Putamen (tissue), 1 donor: Measurements from ENCODE around the gene RPP25L.
A peak's percentile ranks its signal among the peaks of the same experiment; 100 is the strongest.

Experiments
- DNase-seq: peaks from one replicate; pipeline ENCODE4 v3.0.0-alpha.2; 2016; ENCODE audit warnings: low spot score

The RPP25L gene

GRCh38 chr9:34611251-34611810 is 566 bp downstream of the RPP25L start:
- DNase-seq, result no peak

DNA sequence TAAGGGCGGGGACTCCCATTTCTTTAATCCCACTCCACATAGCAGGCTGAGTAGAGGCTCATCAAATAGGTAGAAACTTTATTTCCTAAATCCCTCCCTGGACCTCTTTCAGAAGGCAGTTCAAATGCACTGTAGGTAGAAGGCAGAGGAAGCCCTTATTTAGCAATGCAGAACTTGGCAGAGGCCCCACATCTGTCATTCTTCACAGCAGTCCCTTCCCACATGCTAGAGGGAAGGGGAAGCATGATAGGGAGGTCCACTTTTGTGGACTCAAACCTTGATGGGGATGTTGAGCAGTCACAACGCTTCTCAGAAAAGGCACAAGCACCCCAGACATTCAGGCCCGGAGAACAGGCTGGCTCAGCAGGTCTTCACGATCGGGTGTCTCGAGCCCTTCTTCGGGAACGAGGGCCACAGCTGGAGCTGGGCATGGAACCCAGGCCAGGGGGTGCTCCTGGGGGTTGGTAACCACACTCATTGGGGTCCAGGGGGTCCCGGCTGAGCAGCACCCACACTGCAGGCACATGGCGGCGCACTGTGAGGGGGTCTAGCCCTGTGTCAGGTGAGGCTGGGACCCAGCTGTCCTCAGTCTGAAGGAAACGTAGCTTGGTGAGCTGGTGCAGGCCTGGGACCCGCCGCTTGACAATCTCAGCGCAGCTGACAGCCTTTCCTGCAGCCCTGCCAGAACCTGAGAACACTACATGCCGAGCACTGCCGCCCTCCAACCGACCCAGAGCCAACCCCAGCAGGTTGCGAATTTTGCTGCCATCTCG is 1.3 kb downstream of the RPP25L start:
- DNase-seq, result no peak

- no peak for DNase-seq
These were observed 4.6 kb downstream of the RPP25L start for GRCh38 chr9:34607331-34607730.

- no peak for DNase-seq
These were observed 5.0 kb downstream of the RPP25L start for GRCh38 chr9:34606905-34607304.

DNA sequence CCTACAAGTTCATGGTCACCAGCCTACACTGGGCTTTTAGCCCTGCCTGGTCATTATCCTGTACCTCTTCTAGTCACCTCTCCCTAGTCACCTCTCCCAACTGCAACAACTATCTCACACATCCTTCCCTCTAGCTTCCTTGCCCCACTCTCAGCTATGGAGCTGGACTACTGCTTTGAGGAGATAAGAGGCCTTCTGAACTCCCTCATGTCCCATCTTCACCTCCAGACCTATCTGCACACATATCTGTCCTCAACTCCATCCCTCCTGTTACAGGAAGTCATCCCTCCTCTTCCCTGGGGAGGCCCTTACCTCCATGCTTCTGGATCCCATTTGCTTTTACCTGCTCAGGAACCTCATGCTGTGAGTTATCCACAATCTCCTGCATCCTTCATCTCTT is 5.7 kb downstream of the RPP25L start:
- no peak for DNase-seq

DNA sequence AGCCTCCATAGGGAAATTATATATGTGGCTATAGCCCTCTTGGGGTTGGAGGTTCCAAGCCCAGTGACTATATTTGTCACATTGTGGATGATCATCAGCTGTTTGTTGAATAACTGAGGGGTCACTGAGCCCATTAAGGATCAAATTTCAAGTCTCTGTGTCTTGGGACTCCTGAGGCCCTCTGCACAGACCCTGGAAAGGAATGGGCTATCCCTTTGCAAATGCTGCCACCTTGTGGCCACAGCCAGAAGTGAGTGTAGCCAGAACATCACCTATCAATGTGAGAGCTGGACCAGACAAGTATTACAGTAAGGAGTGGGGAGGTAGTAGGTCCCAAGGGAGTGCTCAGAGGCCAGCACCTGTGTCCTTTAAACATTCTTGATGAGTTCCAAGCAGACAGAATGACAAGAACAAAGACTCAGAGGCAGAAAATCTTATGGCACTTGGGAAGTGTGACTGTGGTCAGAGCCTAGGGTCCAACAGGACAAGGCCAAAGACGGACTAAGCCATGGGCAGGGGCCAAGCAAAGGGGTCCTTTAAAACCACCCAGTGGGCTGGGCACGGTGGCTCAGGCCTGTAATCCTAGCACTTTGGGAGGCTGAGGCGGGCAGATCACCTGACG is 8.2 kb downstream of the RPP25L start:
- peak; percentile 64 for DNase-seq

GRCh38 chr9:34601937-34602573 is 9.8 kb downstream of the RPP25L start:
- no peak for DNase-seq

DNA sequence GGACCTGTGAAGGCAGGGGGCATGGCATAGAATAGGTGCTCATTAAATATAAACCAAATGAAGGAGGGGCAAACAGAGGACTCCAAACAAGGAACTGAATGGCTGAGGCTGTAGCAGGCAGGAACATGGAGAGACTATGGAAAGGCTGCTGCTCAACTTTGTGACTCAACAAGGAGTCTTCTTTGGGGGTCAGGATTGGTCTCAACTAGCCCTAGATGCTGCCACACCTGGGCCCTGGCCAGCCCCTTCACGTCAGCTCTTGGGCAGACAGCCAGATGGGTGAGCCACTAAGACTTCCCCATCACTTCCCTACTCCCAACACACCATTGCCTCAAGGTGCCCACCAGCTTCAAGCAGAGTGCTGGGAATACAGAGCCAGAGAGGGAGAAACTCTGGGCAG is 11.0 kb downstream of the RPP25L start:
- no peak for DNase-seq

GRCh38 chr9:34599546-34599945 is 12.4 kb downstream of the RPP25L start:
- DNase-seq, result no peak

DNA sequence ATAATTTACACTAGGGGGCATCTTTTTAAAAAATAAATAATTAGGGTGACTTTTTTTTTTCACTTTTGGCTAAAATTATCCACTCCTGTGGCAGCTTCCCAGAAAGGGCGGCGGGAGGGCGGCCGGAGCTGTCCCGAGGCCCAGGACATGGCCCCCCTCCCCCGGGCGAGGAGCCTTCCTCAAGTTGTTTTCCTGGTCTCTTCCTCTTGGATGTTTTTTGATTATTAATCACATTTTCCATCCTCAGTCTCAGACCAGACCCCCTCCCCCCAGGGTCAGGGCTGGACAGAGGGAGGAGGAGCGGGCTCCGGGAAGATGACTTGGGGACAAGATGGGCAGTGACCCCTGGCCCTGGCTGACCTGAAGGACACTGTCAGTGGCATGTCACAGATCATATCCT is 17.7 kb downstream of the RPP25L start:
- no peak for DNase-seq

DNA sequence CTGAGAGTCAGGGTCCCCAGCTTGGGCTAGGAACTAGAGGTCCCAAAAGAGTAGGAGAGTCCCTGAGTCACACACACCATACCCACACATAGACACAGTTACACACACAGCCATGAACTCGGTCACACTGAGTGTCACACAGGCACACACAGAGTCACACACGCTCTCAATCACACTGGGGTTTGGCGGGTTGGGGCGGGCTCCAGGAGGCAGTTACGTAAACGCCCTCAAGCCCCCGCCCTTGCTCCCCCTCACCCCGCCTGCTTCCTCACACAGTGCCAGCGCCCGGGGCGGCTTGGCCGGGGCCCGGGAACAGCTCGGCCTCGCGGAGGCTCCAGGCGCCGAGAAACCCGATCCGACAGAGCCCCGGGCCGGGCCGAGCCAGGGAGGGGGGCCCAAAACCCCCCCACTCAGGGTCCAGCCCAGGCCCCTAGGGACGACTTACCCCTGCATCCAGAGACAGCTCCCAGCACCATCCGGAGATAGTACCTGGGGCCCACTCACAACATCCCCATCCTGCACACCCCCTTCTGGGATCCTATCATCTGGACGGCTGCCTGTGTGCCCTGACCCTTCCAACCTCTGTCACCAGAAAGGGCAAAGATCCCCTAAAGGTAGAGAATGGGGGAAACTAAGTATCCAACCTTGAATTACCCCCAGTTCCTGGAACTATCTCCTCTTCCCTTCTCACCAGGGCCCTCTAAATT is 18.8 kb downstream of the RPP25L start:
- DNase-seq, result peak; percentile 72

- DNase-seq, result no peak
These were observed 19.7 kb downstream of the RPP25L start for GRCh38 chr9:34591917-34592866.

GRCh38 chr9:34591248-34591916 is 20.5 kb downstream of the RPP25L start:
- DNase-seq, result peak; percentile 75

DNA sequence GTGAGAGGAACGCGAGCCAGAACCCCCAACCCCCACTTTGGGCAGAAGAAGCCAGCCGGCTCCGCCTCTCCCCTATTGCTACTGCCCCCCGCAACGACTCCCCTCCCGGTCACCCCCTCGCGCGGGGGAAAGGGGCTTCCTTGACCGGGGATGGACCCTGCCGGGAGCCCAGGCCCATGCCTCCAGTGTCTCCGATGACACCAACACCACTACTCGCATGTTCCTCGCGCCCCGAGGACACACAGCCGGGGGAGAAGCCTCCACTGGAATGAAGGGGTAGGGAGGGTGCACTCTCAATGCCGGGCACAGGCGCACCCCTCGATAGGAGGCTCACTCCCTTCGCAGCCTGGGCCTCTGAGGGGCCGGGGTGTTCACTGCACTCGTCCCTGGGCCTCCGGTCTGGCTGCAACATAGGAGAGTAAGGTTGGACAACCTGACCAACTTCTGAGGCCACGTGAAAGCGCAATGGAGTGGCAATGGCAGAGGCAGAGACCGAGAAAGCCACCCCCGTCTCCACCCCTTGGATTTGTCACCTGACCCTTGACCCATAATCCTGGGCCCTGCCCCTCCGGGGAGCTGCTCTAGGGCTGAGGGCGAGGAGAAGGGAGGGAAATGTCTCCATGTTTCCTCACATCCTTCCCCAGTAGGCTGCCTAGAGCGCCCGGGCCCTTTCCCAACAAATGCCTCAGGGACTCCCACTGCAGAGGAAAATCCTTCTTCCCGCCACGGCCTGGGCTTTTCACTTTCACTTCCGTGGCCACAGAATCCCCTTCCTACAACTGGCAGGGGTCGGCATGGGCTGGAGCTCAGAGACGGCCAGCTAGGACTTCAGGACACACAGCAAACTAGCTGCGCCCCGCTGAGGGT is 21.3 kb downstream of the RPP25L start:
- DNase-seq, result no peak

DNA sequence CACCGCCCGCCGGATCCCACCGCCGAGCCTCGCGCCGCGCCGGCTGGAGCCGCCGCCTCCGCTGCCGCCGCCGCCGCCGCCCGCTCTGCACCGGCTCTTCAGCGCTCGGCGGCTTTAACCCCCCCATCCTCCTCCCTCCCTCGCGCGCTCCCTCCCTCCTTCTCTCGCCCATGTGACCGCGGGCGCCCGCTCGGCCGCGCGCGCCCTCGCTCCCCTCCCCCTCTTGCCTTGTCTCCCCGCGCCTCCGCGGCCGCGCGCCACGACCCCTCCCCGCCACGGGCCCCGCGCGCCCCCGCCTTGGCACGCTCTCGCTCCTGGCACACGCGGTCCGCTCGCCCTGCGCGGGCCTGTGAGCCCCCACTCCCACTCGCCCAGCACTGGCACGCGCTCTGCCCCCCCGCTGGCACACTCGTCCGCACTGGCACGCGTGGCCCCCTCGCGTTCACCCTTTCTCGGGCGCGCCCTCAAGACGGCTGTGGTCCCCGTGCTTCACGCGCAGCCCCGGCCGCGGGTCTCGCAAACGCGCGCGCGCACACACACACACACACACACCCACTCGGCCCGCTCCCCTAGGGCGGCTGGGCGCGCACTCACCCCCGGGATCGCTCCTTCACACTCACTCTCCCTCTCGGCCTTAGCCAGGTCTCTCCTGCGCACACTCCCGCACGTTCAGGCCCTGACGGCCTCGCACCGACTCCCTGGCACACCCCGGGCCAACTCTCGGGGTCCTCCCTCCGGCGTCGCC is 22.1 kb downstream of the RPP25L start, which contains the start of gene CNTFR:
Gene CNTFR, minus strand, starts transcription at position 89 of the 745 bp plus-strand sequence. CDS start 20,743 bp downstream, outside the sequence.
- peak; percentile 74 for DNase-seq

DNA sequence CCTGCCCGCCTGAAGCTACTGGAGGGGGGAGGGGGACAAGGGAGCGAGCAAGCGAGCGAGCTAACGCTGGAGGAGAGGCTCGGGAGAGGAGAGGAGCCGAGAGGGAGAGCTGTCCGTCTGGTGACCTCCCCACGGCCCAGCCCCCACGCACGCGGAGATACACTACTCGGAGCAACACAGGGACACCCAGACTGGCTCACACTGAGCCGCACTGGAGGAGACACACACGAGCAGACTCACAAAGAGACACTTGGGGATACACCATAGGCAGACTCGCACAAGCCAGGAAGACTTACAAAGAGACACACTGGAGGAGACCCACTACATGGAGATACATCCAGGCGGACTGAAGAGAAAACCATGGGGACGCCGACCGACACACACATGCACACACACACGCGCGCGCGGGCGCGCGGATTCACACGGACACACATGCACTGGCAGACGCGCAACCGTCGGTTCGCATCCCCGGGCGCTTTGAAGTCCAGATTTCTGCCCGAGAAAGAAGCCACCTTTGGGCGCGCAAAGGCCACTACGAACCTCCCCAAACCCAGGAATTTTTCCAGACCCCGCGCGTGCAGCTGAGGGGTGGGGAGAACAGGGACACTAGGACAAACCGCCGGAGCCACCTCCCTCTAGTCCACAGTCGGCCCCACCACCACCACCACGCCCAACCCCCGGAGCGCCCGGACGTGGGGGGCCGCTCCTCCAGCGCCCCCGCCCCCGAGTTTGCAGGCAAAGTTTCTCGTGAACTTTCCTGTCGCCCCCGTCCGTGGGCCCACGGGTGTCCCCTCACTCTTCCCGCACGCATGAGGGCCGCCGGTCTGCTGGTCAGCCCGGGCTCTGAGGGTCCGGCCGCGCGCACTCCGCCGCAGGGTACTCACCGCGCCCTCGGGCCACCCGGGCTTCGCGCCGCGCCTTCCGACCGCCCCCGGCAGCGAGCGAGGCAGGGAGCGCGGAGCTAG is 22.9 kb downstream of the RPP25L start:
- no peak for DNase-seq

- no peak for DNase-seq
These were observed 24.6 kb downstream of the RPP25L start for GRCh38 chr9:34587271-34587670.
